GM12878 (cell line): ENCODE results near the gene DLG2. TPM values are rescaled to one million over a fixed set of nuclear protein-coding genes. Genes with fewer than 3 reads are reported as not detected.

Experiments used
- ATAC-seq: fragments of 200-7000 bp; cut with Tn5 transposase; 3 replicates; pipeline ENCODE4 v1.9.1; 2020; ENCODE audit warnings: mild to moderate bottlenecking, moderate library complexity
- BruUV-seq: library from RNA; stranded (reverse); fragments of 400-500 nt; replicated peaks from 2 replicates; lab custom pipeline; 2021; lab: Mats Ljungman, UMichigan
- CTCF ChIA-PET: fragments of 300-600 bp; sonication (Branson Sonifier 250); formaldehyde crosslinking; extraction: SDS; loops from one replicate; lab custom pipeline; 2021; ENCODE audit warnings: inconsistent platforms; lab: Yijun Ruan, JAX
- POLR2A ChIA-PET: fragments of 350-600 bp; formaldehyde crosslinking; extraction: SDS; loops from one replicate; lab custom pipeline; 2021; ENCODE audit warnings: inconsistent platforms; lab: Charles Lee
- RAD21 ChIA-PET: fragments of 300-600 bp; sonication (Branson Sonifier 250); formaldehyde crosslinking; loops from one replicate; lab custom pipeline; 2023; ENCODE audit warnings: antibody characterized with exemption; ENCODE audit not compliant: unreplicated experiment; lab: Charles Lee
- SMC1A ChIA-PET: fragments of 300-600 bp; sonication (Branson Sonifier 250); formaldehyde crosslinking; loops from one replicate; lab custom pipeline; 2023; ENCODE audit not compliant: unreplicated experiment, uncharacterized antibody; lab: Charles Lee
- DNase-seq: peaks from one replicate; pipeline ENCODE4 v3.0.0-alpha.2; 2011; ENCODE audit warnings: low read depth, low spot score
- FAIRE-seq: peaks from 3 replicates; lab custom pipeline; 2011; peaks lifted over from hg19 to GRCh38; lab: Jason Lieb, UNC
- H2AFZ ChIP-seq: 2 replicates; pipeline ENCODE4 v1.6.0; 2011; ENCODE audit warnings: low read depth, low read length, control low read depth; ENCODE audit not compliant: control insufficient read depth
- H3K27ac ChIP-seq: 2 replicates; pipeline ENCODE4 v1.5.1; 2011; ENCODE audit warnings: control low read depth; ENCODE audit not compliant: control insufficient read depth, insufficient read depth
- H3K27me3 ChIP-seq, 2 experiments: replicated peaks in 1 of 2; 2 replicates each; pipeline versions ENCODE4 v1.6.0 to v1.6.1; 2011; ENCODE audit warnings: low read length in 1 of 2; ENCODE audit not compliant: control insufficient read depth in 2 of 2, insufficient read depth in 2 of 2
- H3K36me3 ChIP-seq, 2 experiments: 2 replicates each; pipeline ENCODE4 v1.5.1; 2011; ENCODE audit warnings: low read length in 1 of 2; ENCODE audit not compliant: control insufficient read depth in 2 of 2, insufficient read depth in 2 of 2
- H3K4me1 ChIP-seq: 2 replicates; pipeline ENCODE4 v1.6.1; 2011; ENCODE audit warnings: mild to moderate bottlenecking, low read length, moderate library complexity, mixed read lengths; ENCODE audit not compliant: control insufficient read depth, insufficient read depth
- H3K4me2 ChIP-seq: 2 replicates; pipeline ENCODE4 v1.6.0; 2011; ENCODE audit warnings: control low read depth; ENCODE audit not compliant: control insufficient read depth, insufficient read depth
- H3K4me3 ChIP-seq: fragments of 200-600 bp; sonication (generic); 2 replicates; pipeline ENCODE4 v1.5.1; 2016
- H3K79me2 ChIP-seq: 2 replicates; pipeline ENCODE4 v1.6.0; 2011; ENCODE audit warnings: low read length; ENCODE audit not compliant: control insufficient read depth, insufficient read depth
- H3K9ac ChIP-seq: 2 replicates; pipeline ENCODE4 v1.8.0; 2011; ENCODE audit warnings: low read length, control low read depth, mixed read lengths; ENCODE audit not compliant: control insufficient read depth, insufficient read depth
- H3K9me3 ChIP-seq: replicated peaks from 3 replicates; pipeline ENCODE4 v1.5.1; 2011; ENCODE audit warnings: mild to moderate bottlenecking, low read length; ENCODE audit not compliant: control insufficient read depth, insufficient read depth
- H4K20me1 ChIP-seq: 2 replicates; pipeline ENCODE4 v1.6.0; 2011; ENCODE audit not compliant: control insufficient read depth, insufficient read depth
- BMI1 ChIP-seq: fragments of 450-650 bp; IDR thresholded peaks from 2 replicates; pipeline ENCODE4 v1.6.1; 2016; ENCODE audit warnings: mild to moderate bottlenecking, moderate library complexity, borderline replicate concordance
- CHD2 ChIP-seq: IDR thresholded peaks from 2 replicates; pipeline ENCODE4 v1.6.1; 2011; ENCODE audit warnings: low read depth, low read length, improper control_type of control experiment, borderline replicate concordance
- FOXM1 ChIP-seq: IDR thresholded peaks from 2 replicates; pipeline ENCODE4 v1.6.1; 2012; ENCODE audit warnings: low read depth, mild to moderate bottlenecking, inconsistent platforms, low read length, moderate library complexity
- KDM1A ChIP-seq: fragments of 200-600 bp; sonication (generic); IDR thresholded peaks from 2 replicates; pipeline ENCODE4 v1.6.1; 2016; ENCODE audit warnings: borderline replicate concordance
- NBN ChIP-seq: fragments of 450-650 bp; IDR thresholded peaks from 2 replicates; pipeline ENCODE4 v1.6.1; 2016
- NKRF ChIP-seq: fragments of 450-650 bp; conservative IDR thresholded peaks from 2 replicates; pipeline ENCODE4 v1.6.1; 2017; ENCODE audit warnings: mild to moderate bottlenecking, moderate library complexity
- PAX8 ChIP-seq: fragments of 450-650 bp; IDR thresholded peaks from 2 replicates; pipeline ENCODE4 v1.6.1; 2017; ENCODE audit warnings: mild to moderate bottlenecking, moderate library complexity
- RBBP5 ChIP-seq: fragments of 200-600 bp; sonication (generic); conservative IDR thresholded peaks from 2 replicates; pipeline ENCODE4 v1.6.1; 2016
- SIX5 ChIP-seq: IDR thresholded peaks from 2 replicates; pipeline ENCODE4 v1.6.1; 2011; ENCODE audit warnings: mild to moderate bottlenecking, low read depth, low read length, moderate library complexity; ENCODE audit not compliant: severe bottlenecking
- SMC3 ChIP-seq: IDR thresholded peaks from 2 replicates; pipeline ENCODE4 v1.6.1; 2011; ENCODE audit warnings: low read length, improper control_type of control experiment, borderline replicate concordance
- SREBF1 ChIP-seq: IDR thresholded peaks from 2 replicates; pipeline ENCODE4 v1.6.1; 2012; ENCODE audit warnings: mild to moderate bottlenecking, low read length
- STAT3 ChIP-seq: IDR thresholded peaks from 2 replicates; pipeline ENCODE4 v1.6.1; 2011; ENCODE audit warnings: low read depth, low read length, improper control_type of control experiment
- ZNF384 ChIP-seq: IDR thresholded peaks from 2 replicates; pipeline ENCODE4 v1.6.1; 2012; ENCODE audit warnings: low read depth, mild to moderate bottlenecking, low read length, improper control_type of control experiment, borderline replicate concordance
- WGBS: methylation state at CpG from one replicate; pipeline ENCODE4 v1.1.6; 2016; ENCODE audit warnings: low lambda C conversion rate; ENCODE audit not compliant: insufficient replicate concordance, insufficient coverage; ENCODE audit errors: missing lambda C conversion rate; 5-methylcytosine and 5-hydroxymethylcytosine counted together
- in situ Hi-C: fragments of 300-500 bp; cut with MboI; formaldehyde crosslinking; loops from 9 replicates; pipeline ENCODE4 v1.14.3; 2018; ENCODE audit warnings: mixed read lengths
- intact Hi-C: fragments of 100-400 bp; cut with micrococcal nuclease; formaldehyde crosslinking; loops from one replicate; pipeline ENCODE4 v1.14.2; 2022; ENCODE audit not compliant: unreplicated experiment
- polyA plus RNA-seq, 11 experiments: library from polyadenylated mRNA; depleted of rRNA in 4 of 11; unstranded in 6 of 11; stranded (reverse) in 5 of 11; fragments of >200 nt; fragmentation: Nextera tagmentation in 4 of 11; fragmentation: Illumina TruSeq in 1 of 11; extraction: Ambion mirVana in 4 of 11; extraction: Trizol in 1 of 11; gene quantifications; 1 replicate in 1 of 11; 2 replicates in 10 of 11; pipeline versions ENCODE4 v1.2.1 to v1.2.3, GENCODE V29; 2011 to 2016; ENCODE audit warnings: inconsistent platforms in 2 of 11, missing spikeins in 2 of 11, low read depth in 1 of 11
- total RNA-seq, 4 experiments: library from RNA; depleted of rRNA in 3 of 4; stranded (reverse); fragments of >200 nt in 3 of 4; fragmentation: Illumina TruSeq in 1 of 4; extraction: Trizol in 1 of 4; gene quantifications; 2 replicates each; pipeline versions ENCODE4 v1.2.1 to v1.2.3, GENCODE V29; 2013 to 2021

DLG2 gene
- total and polyA plus RNA-seq, 10 of the 15 experiments (the other 5 are each of a cell fraction or from before 2014, with no cell fraction given): 0.09 to 0.98 (median 0.35) TPM

GRCh38 chr11:83425137-83425466, 2202.0 kb downstream of the DLG2 start:
- in situ Hi-C loops: no loop called here
- TF ChIP-seq NBN: no peak
- TF ChIP-seq KDM1A: no peak
- no peak for TF ChIP-seq ZNF384
- ChIA-PET CTCF (interaction anchor here (0.7 to 1.1 kb wide), 2 partner anchors 16 to 49 kb away, joined by 3 read pairs; no protein-coding TSS in a partner anchor), RAD21 (no interaction called here), SMC1A (no interaction called here), POLR2A (no interaction called here)
- BruUV-seq: no TSS peak
- no peak for FAIRE-seq
- Histone ChIP-seq H3K27me3 (no peaks in the 10 kb centered on the region), H3K4me1 (no peaks in the 10 kb centered on the region), H4K20me1 (no peaks in the 10 kb centered on the region), H3K4me3 (no peak overlapping the region), H2AFZ (no peak overlapping the region), H3K9ac (no peak overlapping the region), H3K9me3 (no peaks in the 10 kb centered on the region), H3K4me2 (no peak overlapping the region), H3K36me3 (no peaks in the 10 kb centered on the region), H3K27ac (no peak overlapping the region), H3K79me2 (no peaks in the 10 kb centered on the region)
- DNase-seq: no peak
- intact Hi-C loops: no loop called here
- ATAC-seq: no peak

- H4K20me1 ChIP-seq: no peaks in the 10 kb centered on the region
- in situ Hi-C loops: no loop called here
- DNase-seq (no peak), ATAC-seq (no peak), FAIRE-seq (no peak)
- ChIA-PET CTCF (interaction anchor here (0.7 kb wide), 1 partner anchor 16 kb away, joined by 3 read pairs; no protein-coding TSS in a partner anchor), POLR2A (no interaction called here), SMC1A (interaction anchor here (0.7 kb wide), 1 partner anchor 113 kb away, joined by 3 read pairs; no protein-coding TSS in a partner anchor), RAD21 (no interaction called here)
- 0% methylated on average over 2 of the region's 2 CpGs for WGBS
- no peaks in the 10 kb centered on the region for H3K4me1 ChIP-seq
- H3K27me3 ChIP-seq: no peaks in the 10 kb centered on the region
- no peaks in the 10 kb centered on the region for H3K9me3 ChIP-seq
- no peak overlapping the region for H3K4me3 ChIP-seq
- no peak overlapping the region for H3K4me2 ChIP-seq
- TF ChIP-seq FOXM1 (no peak), CHD2 (no peak), SREBF1 (no peak), STAT3 (no peak), RBBP5 (no peak), PAX8 (no peak), SIX5 (no peak), SMC3 (no peak), NKRF (no peak), BMI1 (no peak)
- no peak overlapping the region for H3K9ac ChIP-seq
- BruUV-seq: no TSS peak
- intact Hi-C loops: no loop called here
- H3K27ac ChIP-seq: no peak overlapping the region
- no peak overlapping the region for H2AFZ ChIP-seq
- H3K36me3 ChIP-seq: no peaks in the 10 kb centered on the region
- H3K79me2 ChIP-seq: no peaks in the 10 kb centered on the region
Measured at GRCh38 chr11:83424376-83425136, 2202.6 kb downstream of the DLG2 start.
